IPS DF 19.7 (cell line): ENCODE data around the gene RPL10.

Source experiments
- DNase-seq: peaks from one replicate; pipeline ENCODE4 v3.0.0-alpha.2; 2013; ENCODE audit warnings: low read depth, low spot score

RPL10 gene

DNA sequence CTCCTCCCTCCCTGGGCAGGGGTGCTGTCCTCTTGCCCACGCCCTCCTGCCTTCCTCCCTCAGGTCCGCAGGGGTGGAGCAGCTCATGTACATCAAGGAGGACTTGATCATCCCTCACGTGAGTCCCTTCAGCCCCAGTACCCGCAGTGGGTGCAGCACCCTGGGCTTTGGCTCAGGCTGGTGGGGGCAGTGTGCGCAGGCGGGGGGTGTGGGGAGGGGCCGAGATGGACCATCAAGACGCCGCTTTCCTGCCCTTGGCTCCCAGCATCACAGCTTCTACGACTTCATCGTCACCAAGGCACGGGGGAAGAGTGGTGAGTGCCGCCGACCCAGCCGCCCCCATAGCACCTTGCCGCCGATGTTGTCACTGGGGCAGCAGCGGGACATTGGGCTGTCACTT lies 51.4 kb downstream of the RPL10 start:
- no peak for DNase-seq

DNA sequence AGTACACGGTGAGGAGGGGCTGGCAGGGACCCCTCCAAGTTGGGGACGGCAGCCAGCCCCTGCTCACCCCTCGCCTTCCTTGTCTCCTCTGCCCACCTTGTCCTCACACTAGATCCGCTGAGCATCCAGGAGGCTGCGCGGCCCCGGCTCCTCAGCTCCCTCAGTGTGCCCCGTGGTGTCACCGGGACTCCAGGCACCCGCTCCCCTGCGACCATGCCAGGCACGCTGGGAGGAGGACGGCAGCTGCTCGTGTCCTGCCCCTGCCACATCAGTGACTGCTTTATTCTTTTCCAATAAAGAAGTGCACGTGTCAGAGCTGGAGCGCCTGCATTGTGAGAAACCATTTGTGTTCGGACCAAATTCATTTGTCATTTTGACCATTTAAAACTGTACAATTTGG lies 52.1 kb downstream of the RPL10 start:
- no peak for DNase-seq
